HG02798 (cell line): ENCODE results near the gene SCAF11.
A peak's percentile ranks its signal among the peaks of the same experiment; 100 is the strongest.
"Not testable (repeated sequence)": the region's sequence is repeated elsewhere in the genome, so short reads cannot be mapped to it uniquely, and the experiment has no call there.

Source experiments
- ATAC-seq: cut with Tn5 transposase; IDR thresholded peaks from one replicate; pipeline ENCODE4 v1.9.1; 2021; ENCODE audit warnings: mild to moderate bottlenecking; ENCODE audit not compliant: unreplicated experiment, poor library complexity

The SCAF11 gene, protein sequence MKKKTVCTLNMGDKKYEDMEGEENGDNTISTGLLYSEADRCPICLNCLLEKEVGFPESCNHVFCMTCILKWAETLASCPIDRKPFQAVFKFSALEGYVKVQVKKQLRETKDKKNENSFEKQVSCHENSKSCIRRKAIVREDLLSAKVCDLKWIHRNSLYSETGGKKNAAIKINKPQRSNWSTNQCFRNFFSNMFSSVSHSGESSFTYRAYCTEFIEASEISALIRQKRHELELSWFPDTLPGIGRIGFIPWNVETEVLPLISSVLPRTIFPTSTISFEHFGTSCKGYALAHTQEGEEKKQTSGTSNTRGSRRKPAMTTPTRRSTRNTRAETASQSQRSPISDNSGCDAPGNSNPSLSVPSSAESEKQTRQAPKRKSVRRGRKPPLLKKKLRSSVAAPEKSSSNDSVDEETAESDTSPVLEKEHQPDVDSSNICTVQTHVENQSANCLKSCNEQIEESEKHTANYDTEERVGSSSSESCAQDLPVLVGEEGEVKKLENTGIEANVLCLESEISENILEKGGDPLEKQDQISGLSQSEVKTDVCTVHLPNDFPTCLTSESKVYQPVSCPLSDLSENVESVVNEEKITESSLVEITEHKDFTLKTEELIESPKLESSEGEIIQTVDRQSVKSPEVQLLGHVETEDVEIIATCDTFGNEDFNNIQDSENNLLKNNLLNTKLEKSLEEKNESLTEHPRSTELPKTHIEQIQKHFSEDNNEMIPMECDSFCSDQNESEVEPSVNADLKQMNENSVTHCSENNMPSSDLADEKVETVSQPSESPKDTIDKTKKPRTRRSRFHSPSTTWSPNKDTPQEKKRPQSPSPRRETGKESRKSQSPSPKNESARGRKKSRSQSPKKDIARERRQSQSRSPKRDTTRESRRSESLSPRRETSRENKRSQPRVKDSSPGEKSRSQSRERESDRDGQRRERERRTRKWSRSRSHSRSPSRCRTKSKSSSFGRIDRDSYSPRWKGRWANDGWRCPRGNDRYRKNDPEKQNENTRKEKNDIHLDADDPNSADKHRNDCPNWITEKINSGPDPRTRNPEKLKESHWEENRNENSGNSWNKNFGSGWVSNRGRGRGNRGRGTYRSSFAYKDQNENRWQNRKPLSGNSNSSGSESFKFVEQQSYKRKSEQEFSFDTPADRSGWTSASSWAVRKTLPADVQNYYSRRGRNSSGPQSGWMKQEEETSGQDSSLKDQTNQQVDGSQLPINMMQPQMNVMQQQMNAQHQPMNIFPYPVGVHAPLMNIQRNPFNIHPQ (N-terminal part only)

DNA sequence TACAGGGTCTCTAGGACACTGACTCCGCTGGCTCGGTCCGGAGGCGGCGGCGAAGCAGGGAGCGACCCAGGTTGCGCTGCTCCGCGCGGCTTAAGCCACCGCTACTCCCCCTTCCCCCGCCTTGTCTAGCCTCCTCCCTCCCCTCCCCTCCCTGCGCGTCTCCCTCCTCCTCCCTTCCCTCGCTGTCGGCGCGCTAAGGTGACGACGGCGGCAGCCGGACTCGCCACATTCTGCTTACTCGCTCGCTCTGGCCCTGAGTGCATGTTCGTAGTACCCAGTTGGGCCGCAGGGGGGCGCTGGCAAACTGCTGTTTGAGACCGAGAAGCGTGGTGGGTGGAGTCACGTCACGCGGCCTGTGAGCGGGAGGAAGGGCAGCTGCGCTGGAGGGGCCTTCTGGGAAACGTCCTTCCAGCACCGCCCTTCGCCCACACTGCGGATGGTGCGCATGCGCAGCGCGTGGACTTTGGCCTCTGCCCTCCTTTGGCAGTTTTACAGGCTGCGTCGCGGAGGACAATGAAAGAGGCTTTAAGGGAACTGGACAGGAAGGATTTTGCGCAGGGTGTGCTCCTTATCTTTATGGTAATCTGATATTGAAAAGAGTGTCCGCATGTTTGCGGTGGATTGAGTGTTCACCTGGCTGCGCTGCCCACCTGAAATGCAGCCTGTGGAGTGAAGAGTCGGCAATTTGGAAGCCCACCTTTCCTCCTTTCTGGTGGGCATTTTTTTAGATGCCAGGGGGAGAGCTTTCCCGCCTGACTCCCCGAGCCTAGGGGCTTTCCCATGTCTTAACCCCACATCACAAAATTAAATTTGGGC, at the start of gene SCAF11:
TSS of gene SCAF11 (minus strand) at position 107 of the 816 bp plus-strand sequence. CDS start 26,407 bp downstream, outside the sequence.
- peak; percentile 78 for ATAC-seq

DNA sequence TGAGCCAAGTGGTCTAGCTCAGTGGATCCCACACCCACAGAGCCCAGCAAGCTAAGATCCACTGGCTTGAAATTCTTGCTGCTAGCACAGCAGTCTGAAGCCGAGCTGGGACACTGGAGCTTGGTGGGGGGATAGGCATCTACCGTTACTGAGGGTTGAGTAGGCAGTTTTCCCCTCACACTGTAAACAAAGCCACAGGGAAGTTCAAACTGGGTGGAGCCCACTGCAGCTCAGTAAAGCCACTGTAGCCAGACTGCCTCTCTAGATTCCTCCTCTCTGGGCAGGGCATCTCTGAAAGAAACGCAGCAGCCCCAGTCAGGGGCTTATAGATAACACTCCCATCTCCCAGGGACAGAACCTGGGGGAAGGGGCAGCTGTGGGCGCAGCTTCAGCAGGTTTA, 46.7 kb upstream of the SCAF11 start:
- ATAC-seq, result not testable (repeated sequence)

DNA sequence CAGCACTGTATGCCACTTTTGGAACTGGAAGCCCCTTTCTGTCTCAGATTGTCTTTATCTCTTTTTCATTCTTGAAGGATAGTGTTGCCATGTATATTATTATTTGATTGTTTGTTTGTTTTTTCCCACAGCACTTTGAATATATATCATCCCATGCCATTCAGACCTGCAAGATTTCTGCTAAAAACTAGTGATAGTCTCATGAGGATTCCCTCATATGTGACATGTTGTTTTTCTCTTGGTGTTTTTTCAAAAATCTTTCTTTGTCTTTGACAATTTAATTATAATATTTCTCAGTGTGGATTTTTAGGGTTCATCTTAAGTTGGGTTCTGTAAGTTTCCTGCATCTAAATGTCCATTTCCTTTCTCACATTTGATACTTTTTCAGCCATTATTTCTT, 36.8 kb upstream of the SCAF11 start:
- no peak for ATAC-seq

DNA sequence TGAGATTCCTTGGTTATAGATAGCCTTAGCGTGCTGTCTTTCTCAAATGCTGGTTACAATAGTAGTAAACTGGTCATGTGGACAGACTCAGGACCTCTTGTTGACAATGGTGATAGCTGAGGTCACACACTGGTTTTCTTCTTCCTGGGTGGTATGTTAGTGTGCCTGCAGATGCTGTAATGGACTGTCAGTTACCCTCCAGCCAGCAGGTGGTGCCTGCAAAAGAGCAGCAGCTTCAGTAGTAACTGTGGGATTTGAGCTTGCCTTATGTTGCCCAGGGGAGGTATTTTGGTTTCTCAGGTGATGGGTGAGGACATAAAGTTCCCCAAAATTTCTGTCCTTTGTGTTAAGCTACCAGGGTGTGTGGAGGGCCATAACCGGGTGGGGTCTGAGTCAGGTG, 33.7 kb upstream of the SCAF11 start:
- no peak for ATAC-seq

DNA sequence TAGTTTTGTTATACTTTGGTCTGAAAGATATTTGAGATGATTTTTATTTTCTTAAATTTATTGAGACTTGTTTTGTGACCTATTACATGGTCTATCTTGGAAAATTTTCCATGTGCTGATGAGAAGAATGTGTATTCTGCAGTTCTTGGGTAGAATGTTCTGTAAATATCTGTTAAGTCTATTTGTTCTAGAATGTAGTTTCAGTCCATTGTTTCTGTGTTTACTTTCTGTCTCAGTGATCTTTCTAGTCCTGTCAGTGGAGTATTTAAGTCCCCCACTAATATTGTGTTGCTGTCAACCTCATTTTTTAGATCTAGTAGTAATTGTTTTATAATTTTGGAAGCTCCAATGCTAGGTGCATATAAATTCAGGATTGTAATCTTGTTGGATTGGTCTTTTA, 30.4 kb upstream of the SCAF11 start:
- no peak for ATAC-seq

DNA sequence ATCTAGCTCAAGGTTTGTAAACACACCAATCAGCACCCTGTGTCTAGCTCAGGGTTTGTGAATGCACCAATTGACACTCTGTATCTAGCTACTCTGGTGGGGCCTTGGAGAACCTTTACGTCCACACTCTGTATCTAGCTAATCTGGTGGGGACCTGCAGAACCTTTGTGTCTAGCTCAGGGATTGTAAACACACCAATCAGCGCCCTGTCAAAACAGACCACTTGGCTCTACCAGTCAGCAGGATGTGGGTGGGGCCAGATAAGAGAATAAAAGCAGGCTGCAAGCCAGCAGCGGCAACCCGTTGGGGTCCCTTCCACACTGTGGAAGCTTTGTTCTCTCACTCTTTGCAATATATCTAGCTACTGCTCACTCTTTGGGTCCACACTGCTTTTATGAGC, 28.3 kb upstream of the SCAF11 start:
- not testable (repeated sequence) for ATAC-seq

DNA sequence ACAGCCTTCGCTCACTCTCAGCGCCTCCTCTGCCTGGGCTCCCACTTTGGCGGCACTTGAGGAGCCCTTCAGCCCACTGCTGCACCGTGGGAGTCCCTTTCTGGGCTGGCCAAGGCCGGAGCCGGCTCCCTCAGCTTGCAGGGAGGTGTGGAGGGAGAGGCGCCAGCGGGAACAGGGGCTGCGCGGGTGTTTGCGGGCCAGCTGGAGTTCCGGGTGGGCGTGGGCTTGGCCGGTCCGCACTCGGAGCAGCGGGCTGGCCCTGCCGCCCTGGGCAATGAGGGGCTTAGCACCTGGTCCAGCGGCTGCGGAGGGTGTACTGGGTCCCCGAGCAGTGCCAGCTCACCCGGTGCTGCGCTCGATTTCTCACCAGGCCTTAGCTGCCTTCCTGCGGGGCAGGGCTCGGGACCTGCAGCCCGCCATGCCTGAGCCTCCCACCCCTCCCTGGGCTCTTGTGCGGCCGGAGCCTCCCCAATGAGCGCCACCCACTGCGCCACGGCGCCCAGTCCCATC, 27.5 kb upstream of the SCAF11 start:
- not testable (repeated sequence) for ATAC-seq

DNA sequence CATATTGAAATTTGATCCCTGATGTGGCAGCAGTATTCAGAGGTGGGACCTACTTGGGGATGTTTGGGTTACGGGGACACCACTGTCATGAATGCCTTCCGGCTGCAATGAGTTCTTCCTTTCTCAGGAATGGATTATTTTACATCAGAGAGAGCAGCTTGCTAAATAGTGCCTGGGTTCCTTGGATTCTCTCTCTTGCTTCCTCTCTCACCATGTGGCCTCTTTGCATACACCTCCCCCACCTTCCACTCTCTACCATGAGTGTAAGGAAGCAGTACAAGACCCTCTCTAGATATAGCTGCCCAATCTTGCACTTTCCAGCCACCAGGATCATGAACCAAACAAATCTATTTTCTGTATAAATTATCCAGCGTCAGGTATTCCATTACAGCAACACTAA, 15.4 kb upstream of the SCAF11 start:
- no peak for ATAC-seq

DNA sequence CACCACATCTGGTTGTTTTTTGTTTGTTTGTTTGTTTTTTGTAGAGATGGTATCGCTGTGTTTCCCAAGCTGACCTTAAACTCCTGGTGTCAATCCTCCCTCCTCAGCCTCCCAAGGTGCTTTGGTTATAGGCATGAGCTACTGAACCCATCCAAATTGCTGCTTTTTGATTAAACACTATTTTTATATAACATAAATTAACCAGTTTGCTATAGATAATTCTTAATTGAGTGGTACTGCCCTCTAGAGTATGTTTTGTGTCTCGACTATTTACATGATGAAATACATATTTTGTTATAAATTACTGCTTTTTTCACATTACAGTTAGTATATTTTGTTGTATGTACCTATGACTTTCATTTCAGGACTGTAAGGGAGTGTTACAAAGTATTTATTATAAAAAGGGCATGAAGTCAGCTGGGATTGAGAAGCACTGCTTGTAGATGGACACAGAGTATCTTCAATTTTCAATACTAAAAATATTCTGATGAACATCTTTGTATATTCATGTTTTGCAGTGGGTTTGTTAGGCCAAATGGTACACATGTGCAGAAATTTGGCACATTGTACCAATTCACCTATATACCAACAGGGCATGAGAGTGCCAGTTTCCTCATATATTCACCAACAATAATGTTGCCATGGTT, 14.9 kb upstream of the SCAF11 start:
- no peak for ATAC-seq

DNA sequence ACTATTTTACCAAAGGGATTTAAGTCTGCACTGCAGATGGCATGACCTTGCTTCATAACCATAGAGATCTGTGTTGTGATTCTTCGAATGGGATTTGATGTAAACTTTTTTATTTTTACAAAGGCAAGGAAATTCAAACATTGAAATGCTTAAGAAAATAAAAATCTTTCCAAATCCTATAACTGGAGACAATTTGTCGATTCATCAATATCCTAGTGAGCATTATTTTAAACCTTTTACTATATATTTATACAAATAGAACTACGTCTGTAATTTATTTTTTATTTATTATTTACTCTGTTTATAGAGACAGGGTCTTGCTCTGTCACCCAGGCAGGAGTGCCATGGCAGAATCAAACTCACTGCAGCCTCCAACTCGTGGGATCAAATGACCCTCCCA, 14.3 kb upstream of the SCAF11 start:
- no peak for ATAC-seq

DNA sequence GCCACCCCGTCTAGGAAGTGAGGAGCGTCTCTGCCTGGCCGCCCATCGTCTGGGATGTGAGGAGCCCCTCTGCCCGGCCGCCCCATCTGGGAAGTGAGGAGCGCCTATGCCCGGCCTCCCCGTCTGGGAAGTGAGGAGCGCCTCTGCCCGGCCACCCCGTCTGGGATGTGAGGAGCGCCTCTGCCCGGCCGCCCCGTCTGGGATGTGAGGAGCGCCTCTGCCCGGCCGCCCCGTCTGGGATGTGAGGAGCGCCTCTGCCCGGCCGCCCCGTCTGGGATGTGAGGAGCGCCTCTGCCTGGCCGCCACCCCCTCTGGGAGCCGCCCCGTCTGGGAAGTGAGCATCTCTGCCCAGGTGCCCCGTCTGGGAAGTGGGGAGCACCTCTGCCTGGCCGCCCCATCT, 9.7 kb upstream of the SCAF11 start:
- ATAC-seq, result not testable (repeated sequence)

DNA sequence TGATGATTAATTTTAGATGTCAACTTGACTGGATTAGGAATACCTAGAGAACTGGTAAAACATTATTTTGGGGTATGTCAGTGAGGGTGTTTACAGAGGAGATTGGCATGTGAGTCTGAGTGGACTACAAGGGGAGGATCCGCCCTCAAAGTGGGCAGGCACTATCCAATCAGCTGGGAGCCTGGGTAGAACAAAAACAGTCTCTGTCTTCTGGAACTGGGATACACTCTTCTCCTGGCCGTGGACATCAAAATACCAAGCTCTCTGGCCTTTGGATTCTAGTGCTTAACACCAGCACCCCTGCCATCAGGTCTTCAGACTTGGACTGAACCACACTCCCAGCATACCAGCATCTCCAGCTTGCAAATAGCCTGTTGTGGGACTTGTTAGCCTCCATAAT, 4.4 kb upstream of the SCAF11 start:
- ATAC-seq, result no peak

DNA sequence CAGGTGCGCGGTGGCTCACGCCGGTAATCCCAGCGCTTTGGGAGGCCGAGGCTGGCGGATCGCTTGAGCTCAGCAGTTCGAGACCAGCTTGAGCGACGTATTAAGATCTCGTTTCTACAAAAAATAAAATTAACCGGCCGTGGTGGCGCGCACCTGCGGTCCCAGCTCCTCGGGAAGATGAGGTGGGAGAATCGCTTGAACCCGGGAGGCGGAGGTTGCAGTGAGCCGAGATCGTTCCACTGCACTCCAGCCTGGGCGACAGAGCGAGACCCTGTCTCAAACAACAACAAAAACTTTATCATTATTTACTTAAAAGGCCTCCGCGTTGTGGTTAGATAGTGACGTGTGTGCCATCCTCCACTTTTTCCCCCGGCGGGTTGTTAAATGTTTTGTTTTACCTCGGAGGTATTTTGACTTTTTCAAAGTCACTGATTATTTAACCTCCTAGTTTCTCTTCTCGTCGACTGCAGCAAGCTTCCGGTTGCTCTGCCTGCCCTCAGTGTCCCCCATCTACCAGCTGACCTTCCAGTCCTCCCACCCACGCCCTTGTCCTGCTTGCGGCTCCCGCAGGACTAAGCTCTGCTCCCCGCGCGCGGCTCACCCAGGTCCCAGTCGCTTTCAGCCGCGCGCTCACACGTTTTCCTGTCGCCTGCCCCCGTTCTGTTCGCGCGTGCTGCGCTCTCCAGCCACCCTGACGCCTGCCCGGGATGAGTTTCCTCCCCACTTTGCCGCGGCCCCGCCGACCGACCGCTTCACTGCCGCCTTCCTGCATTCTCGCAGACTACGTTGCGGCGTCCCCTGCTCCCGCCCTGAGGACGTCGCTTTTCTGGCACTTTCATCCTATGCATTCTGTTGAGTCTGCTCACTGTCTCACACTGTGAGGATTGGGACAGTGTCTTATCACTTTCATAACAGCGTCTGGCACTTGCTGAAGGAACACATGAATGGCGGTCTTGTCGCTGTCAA, 1.2 kb upstream of the SCAF11 start:
- ATAC-seq, result peak; percentile 28

DNA sequence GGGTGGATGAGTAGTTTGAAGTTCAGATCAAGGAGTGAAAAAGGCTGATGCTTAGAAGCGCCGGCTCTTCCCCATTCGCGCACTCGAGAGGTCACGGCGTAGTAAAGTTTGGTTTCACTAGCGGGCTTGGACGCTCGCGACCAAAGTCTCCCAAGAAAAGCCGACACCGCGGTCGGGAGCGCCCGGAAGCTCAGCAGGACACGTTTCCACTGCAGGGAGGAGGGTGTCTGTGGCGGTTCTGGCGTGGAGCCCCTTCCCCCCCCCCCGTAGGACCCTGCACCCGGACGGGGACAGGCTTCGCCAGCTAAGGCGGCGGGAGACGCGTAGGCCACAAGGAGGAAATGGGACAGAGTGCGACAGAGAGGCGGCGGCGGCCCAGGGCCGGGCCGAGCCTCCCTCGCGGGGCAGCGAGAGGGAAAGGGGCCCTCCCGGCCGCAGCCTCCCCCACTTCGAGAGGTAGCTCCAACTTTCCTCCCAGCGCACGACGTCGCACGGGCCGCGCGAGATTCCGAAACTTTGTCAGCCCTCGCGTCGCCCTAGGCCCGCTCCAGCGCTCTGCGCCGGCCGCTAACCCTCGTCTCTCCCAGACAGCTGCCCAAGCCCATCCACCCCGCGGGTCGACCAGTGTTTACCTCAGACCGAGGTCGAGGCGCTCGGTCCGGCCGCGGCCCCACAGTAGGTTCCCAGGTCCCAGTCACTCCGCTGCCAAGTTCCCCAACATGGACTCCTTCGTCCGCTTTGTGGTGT, 480 bp downstream of the SCAF11 start:
- peak; percentile 25 for ATAC-seq

DNA sequence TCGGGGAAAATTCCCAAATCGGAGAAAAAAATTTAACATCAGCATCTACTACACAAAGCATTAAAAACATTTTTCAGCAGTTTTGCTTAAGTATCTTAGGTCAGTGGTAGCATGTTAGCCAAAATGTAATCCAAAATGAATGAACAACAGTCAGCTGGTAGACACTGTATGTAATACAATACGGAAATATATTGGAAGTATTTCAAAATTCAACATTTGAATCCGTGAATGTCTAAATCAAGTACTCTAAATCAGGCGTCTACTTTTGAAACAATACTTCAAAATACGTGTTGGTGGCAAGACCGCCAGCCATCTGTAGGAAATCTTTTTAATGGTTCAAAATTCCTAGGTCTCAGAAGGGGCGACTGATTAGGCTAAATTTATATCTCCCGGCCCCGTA, 1.1 kb downstream of the SCAF11 start:
- no peak for ATAC-seq

DNA sequence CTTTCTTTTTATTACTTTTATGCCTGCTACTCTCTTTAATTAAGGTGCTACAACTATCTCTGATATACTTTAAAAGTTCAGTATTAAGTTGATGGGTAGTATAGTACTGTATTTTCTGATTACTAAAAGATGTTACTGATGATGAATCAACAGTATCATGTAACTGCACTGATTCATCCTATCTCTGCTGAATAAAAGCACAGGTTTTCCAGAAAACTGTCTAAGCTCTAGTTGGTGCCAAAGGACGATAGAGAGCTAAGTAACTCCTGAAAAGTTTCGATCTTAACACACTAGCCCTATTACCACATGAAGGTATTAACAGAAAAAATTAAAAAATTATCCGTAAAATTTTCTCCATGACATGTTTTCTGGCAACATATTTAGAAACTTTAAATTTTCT, 2.1 kb downstream of the SCAF11 start:
- ATAC-seq, result no peak

DNA sequence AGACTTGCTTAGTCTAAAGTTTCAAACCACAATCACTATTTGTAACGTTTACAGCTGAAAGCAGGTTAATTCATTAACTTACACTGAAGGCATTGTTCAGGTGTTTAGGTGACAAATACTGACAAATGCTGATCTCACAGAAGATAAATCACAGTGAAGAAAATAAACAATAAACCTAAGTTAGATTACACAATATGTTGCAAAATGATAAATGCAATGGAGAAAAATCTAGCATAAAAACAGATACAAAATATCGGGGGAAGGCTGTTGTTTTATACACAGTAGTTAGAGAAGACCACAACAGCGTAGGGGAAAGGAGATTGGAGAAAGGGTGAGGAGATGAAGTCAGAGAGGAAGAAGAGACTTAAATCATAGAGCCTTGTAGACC, 3.0 kb downstream of the SCAF11 start:
- ATAC-seq, result no peak
